Loucy (cell line): ENCODE results near the gene PLPPR3.

Experiments used
- H2AFZ ChIP-seq: fragments of 200-600 bp; sonication (generic); 2 replicates; pipeline ENCODE4 v1.6.0; 2016; ENCODE audit warnings: antibody characterized with exemption, mild to moderate bottlenecking, low read length, moderate library complexity
- H3F3A ChIP-seq: fragments of 200-600 bp; 2 replicates; pipeline ENCODE4 v1.6.0; 2016; ENCODE audit warnings: antibody characterized with exemption, low read depth, mild to moderate bottlenecking
- H3K27me3 ChIP-seq: fragments of 200-600 bp; sonication (generic); 2 replicates; pipeline ENCODE4 v1.6.1; 2014; ENCODE audit warnings: low read length, mild to moderate bottlenecking; ENCODE audit not compliant: insufficient read depth, poor library complexity, severe bottlenecking
- H3K36me3 ChIP-seq: fragments of 200-600 bp; sonication (generic); 2 replicates; pipeline ENCODE4 v1.6.1; 2016; ENCODE audit warnings: low read length; ENCODE audit not compliant: insufficient read depth
- H3K4me1 ChIP-seq: fragments of 200-600 bp; sonication (generic); 2 replicates; pipeline ENCODE4 v1.5.1; 2014; ENCODE audit warnings: low read length, mild to moderate bottlenecking; ENCODE audit not compliant: insufficient read depth, poor library complexity, severe bottlenecking
- H3K4me2 ChIP-seq: fragments of 200-600 bp; sonication (generic); 2 replicates; pipeline ENCODE4 v1.6.0; 2014; ENCODE audit warnings: antibody characterized with exemption, low read length, low read depth, mild to moderate bottlenecking; ENCODE audit not compliant: poor library complexity, severe bottlenecking
- H3K4me3 ChIP-seq: fragments of 200-600 bp; sonication (generic); 2 replicates; pipeline ENCODE4 v1.5.1; 2014; ENCODE audit warnings: low read length, mild to moderate bottlenecking, mixed read lengths; ENCODE audit not compliant: poor library complexity, severe bottlenecking
- H3K79me2 ChIP-seq: fragments of 200-600 bp; sonication (generic); 2 replicates; pipeline ENCODE4 v1.6.1; 2014; ENCODE audit warnings: low read length; ENCODE audit not compliant: insufficient read depth
- H3K9ac ChIP-seq: fragments of 200-600 bp; sonication (generic); 2 replicates; pipeline ENCODE4 v1.6.0; 2014; ENCODE audit warnings: mild to moderate bottlenecking, low read depth, low read length, moderate library complexity; ENCODE audit not compliant: poor library complexity, severe bottlenecking
- H3K9me2 ChIP-seq: fragments of 200-600 bp; sonication (generic); replicated peaks from 2 replicates; pipeline ENCODE4 v1.6.1; 2016; ENCODE audit warnings: low read depth, low read length, mixed read lengths
- H3K9me3 ChIP-seq: fragments of 200-600 bp; sonication (generic); 2 replicates; pipeline ENCODE4 v1.6.1; 2014; ENCODE audit warnings: mild to moderate bottlenecking, antibody characterized with exemption, low read length, low read depth; ENCODE audit not compliant: insufficient read depth
- H4K20me1 ChIP-seq: fragments of 200-600 bp; sonication (generic); 2 replicates; pipeline ENCODE4 v1.6.0; 2014; ENCODE audit warnings: antibody characterized with exemption, low read length, mild to moderate bottlenecking; ENCODE audit not compliant: insufficient read depth, poor library complexity, severe bottlenecking
- EZH2phosphoT487 ChIP-seq: fragments of 200-600 bp; IDR thresholded peaks from 2 replicates; pipeline ENCODE4 v1.6.1; 2018; ENCODE audit warnings: antibody characterized with exemption, mild to moderate bottlenecking, moderate library complexity, borderline replicate concordance
- TF ChIP-seq, protein P1 (sequence below): fragments of 200-600 bp; sonication (generic); conservative IDR thresholded peaks from 2 replicates; pipeline ENCODE4 v1.5.1; 2014; ENCODE audit warnings: mild to moderate bottlenecking, antibody characterized with exemption, low read length

The PLPPR3 gene

DNA sequence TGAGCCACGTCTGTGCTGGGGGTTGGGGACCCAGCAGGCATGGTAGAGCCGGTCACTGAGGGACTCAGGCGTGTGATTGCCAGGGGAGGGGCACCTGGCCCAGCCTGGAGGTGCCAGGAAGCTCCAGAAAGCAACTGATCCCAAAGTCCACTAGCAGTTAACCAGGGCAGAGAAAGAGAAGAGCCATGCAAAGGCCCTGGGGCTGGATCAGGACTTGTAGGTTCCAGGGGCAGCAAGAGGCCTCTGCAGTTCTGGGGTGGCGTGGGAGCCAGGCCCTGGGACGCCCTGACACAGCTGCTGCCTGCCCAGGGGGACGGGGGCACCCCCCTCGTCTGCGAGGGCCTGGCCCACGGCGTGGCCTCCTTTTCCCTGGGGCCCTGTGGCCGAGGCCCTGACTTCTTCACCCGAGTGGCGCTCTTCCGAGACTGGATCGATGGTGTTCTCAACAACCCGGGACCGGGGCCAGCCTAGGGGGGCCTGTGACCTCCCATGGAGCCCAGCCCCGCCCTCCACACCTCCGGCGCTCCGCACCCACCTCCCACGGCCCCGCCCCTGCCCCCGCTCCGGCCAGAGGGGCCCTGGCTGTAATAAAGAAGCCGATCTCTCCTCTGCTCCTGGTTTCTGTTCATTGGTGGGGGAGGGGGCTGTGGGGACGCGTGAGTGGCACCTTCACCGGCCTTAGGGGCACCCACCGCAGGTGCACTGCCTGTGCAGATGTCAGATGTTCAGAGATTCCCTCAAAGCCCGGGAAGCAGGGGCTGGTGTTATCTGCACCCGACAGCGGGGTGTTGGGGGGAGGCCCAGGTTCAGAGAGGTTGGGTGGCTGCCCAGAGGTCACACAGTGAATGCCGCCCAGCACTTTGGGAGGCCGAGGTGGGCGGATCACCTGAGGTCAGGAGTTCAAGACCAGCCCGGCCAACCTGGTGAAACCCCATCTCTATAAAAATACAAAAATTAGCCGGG, 9.9 kb upstream of the PLPPR3 start:
- H2AFZ ChIP-seq = no peak overlapping the region
- no peaks in the 10 kb centered on the region for H3K79me2 ChIP-seq
- H3F3A ChIP-seq = no peaks in the 10 kb centered on the region
- H3K36me3 ChIP-seq = no peaks in the 10 kb centered on the region
- no peak overlapping the region for H3K9ac ChIP-seq
- H3K27me3 ChIP-seq = no peaks in the 10 kb centered on the region
- no peak for TF ChIP-seq EZH2phosphoT487
- TF ChIP-seq, protein P1, sequence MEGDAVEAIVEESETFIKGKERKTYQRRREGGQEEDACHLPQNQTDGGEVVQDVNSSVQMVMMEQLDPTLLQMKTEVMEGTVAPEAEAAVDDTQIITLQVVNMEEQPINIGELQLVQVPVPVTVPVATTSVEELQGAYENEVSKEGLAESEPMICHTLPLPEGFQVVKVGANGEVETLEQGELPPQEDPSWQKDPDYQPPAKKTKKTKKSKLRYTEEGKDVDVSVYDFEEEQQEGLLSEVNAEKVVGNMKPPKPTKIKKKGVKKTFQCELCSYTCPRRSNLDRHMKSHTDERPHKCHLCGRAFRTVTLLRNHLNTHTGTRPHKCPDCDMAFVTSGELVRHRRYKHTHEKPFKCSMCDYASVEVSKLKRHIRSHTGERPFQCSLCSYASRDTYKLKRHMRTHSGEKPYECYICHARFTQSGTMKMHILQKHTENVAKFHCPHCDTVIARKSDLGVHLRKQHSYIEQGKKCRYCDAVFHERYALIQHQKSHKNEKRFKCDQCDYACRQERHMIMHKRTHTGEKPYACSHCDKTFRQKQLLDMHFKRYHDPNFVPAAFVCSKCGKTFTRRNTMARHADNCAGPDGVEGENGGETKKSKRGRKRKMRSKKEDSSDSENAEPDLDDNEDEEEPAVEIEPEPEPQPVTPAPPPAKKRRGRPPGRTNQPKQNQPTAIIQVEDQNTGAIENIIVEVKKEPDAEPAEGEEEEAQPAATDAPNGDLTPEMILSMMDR = no peak
- H3K4me2 ChIP-seq = no peak overlapping the region
- H3K4me3 ChIP-seq = no peak overlapping the region
- H3K9me3 ChIP-seq = no peaks in the 10 kb centered on the region
- no peaks in the 10 kb centered on the region for H4K20me1 ChIP-seq
- no peaks in the 10 kb centered on the region for H3K9me2 ChIP-seq
- no peaks in the 10 kb centered on the region for H3K4me1 ChIP-seq

DNA sequence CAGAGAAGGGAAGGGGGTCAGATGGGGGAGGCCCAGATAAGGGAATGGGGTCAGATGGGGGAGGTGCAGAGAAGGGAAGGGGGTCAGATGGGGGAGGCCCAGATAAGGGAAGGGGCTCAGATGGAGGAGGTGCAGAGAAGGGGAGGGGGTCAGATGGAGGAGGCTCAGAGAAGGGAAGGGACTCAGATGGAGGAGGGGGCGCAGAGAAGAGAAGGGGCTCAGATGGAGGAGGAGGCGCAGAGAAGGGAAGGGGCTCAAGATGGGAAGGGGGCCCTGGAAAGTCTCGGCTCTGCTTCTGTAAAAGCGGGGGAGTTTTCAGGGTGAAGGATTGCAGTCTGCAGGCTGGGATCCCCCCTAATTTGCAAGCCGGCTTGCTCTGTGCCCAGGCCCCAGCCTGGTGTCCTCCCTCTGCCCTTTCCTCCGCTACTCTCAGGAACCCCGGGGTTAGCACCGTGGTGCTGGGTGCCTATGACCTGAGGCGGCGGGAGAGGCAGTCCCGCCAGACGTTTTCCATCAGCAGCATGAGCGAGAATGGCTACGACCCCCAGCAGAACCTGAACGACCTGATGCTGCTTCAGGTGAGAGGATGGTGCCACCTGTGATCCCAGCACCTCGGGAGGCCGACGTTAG, 7.5 kb upstream of the PLPPR3 start:
- no peaks in the 10 kb centered on the region for H3K79me2 ChIP-seq
- no peak overlapping the region for H3K4me2 ChIP-seq
- no peak overlapping the region for H3K4me3 ChIP-seq
- no peaks in the 10 kb centered on the region for H3F3A ChIP-seq
- H3K9me3 ChIP-seq = no peaks in the 10 kb centered on the region
- no peak overlapping the region for H3K9ac ChIP-seq
- H4K20me1 ChIP-seq = no peaks in the 10 kb centered on the region
- H3K4me1 ChIP-seq = no peaks in the 10 kb centered on the region
- H2AFZ ChIP-seq = no peak overlapping the region
- H3K9me2 ChIP-seq = no peaks in the 10 kb centered on the region
- no peaks in the 10 kb centered on the region for H3K27me3 ChIP-seq
- no peak for TF ChIP-seq EZH2phosphoT487
- TF ChIP-seq, protein P1 = no peak
- no peaks in the 10 kb centered on the region for H3K36me3 ChIP-seq

DNA sequence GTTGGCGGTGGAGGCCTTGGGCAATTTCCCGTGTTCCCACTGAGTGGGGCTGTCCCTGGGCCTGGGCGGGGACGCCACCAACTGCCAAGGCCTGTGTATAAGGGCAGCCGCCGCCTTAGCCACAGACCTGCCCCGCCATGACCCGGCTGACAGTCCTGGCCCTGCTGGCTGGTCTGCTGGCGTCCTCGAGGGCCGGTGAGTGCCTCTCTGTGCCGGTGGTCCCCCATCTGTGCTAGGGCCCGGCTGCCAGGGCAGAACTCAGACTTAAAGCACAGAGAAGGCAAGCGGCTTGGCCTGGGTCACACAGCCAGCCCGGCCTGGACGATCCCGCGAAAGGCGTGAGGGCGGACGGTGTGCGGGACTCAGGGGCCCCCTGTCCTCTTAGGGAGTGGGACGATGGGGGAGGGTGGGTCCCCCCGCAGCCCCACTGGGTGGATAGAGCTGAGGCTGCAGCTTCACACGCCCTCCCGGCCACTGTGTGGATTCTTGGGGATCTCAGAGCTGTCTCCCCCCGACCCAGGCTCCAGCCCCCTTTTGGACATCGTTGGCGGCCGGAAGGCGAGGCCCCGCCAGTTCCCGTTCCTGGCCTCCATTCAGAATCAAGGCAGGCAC, 6.1 kb upstream of the PLPPR3 start, which contains the start of gene AZU1:
Gene AZU1 (plus strand): TSS at position 128 of the 612 bp plus-strand sequence. CDS start 10 bp downstream, at position 138.
- TF ChIP-seq EZH2phosphoT487 = no peak
- TF ChIP-seq, protein P1 = no peak
- Histone ChIP-seq H3K79me2 (no peaks in the 10 kb centered on the region), H4K20me1 (no peaks in the 10 kb centered on the region), H3F3A (no peaks in the 10 kb centered on the region), H3K4me3 (no peak within 1 kb of the TSS), H3K4me2 (no peak within 1 kb of the TSS), H3K27me3 (no peaks in the 10 kb centered on the region), H3K9me2 (no peaks in the 10 kb centered on the region), H3K36me3 (no peaks in the 10 kb centered on the region), H3K9me3 (no peaks in the 10 kb centered on the region), H3K4me1 (no peaks in the 10 kb centered on the region), H3K9ac (no peak within 1 kb of the TSS), H2AFZ (no peak within 1 kb of the TSS)
